BE2C (cell line): ENCODE measurements around the gene WDR37.
A peak's percentile ranks its signal among the peaks of the same experiment; 100 is the strongest.

Experiments used
- DNase-seq: peaks from one replicate; pipeline ENCODE4 v3.0.0-alpha.2; 2020
- H3K27me3 ChIP-seq: fragments of 250-450 bp; sonication (Bioruptor Pico); 2 replicates; pipeline ENCODE4 v1.5.1; 2020; ENCODE audit warnings: mild to moderate bottlenecking
- H3K36me3 ChIP-seq: fragments of 250-450 bp; sonication (Bioruptor Pico); 2 replicates; pipeline ENCODE4 v1.5.1; 2020; ENCODE audit warnings: mild to moderate bottlenecking
- H3K4me1 ChIP-seq: fragments of 250-450 bp; sonication (Bioruptor Pico); 2 replicates; pipeline ENCODE4 v1.5.1; 2020
- H3K4me3 ChIP-seq: 2 replicates; pipeline ENCODE4 v1.5.1; 2011; ENCODE audit warnings: low read depth, low read length
- H3K9me3 ChIP-seq: fragments of 250-450 bp; sonication (Bioruptor Pico); 2 replicates; pipeline ENCODE4 v1.5.1; 2020
- TF ChIP-seq, protein P1 (sequence below): IDR thresholded peaks from 2 replicates; pipeline ENCODE4 v1.5.1; 2012; ENCODE audit warnings: mild to moderate bottlenecking, low read depth, low read length

WDR37 gene

DNA sequence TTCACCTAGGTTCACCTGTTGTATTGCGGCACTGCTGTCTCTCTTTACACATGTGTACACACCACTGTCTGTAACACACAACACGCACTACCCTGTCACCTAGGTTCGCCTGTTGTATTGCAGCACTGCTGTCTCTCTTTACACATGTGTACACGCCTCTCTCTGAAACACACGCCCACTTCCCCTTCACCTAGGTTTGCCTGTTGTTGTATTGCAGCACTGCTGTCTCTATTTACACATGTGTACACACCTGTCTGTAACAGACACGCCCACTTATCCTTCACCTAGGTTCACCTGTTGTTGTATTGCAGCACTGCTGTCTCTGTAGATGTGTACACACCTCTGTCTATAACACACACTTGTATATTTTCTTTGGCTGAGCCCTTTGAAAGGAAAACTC is 51.5 kb downstream of the WDR37 start:
- Histone ChIP-seq H3K4me1 (no peaks in the 10 kb centered on the region), H3K4me3 (no peak overlapping the region), H3K27me3 (no peaks in the 10 kb centered on the region), H3K36me3 (peaks cover 14% of the 10 kb centered on the region), H3K9me3 (no peaks in the 10 kb centered on the region)
- DNase-seq = no peak
- TF ChIP-seq, protein P1, sequence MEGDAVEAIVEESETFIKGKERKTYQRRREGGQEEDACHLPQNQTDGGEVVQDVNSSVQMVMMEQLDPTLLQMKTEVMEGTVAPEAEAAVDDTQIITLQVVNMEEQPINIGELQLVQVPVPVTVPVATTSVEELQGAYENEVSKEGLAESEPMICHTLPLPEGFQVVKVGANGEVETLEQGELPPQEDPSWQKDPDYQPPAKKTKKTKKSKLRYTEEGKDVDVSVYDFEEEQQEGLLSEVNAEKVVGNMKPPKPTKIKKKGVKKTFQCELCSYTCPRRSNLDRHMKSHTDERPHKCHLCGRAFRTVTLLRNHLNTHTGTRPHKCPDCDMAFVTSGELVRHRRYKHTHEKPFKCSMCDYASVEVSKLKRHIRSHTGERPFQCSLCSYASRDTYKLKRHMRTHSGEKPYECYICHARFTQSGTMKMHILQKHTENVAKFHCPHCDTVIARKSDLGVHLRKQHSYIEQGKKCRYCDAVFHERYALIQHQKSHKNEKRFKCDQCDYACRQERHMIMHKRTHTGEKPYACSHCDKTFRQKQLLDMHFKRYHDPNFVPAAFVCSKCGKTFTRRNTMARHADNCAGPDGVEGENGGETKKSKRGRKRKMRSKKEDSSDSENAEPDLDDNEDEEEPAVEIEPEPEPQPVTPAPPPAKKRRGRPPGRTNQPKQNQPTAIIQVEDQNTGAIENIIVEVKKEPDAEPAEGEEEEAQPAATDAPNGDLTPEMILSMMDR = no peak

DNA sequence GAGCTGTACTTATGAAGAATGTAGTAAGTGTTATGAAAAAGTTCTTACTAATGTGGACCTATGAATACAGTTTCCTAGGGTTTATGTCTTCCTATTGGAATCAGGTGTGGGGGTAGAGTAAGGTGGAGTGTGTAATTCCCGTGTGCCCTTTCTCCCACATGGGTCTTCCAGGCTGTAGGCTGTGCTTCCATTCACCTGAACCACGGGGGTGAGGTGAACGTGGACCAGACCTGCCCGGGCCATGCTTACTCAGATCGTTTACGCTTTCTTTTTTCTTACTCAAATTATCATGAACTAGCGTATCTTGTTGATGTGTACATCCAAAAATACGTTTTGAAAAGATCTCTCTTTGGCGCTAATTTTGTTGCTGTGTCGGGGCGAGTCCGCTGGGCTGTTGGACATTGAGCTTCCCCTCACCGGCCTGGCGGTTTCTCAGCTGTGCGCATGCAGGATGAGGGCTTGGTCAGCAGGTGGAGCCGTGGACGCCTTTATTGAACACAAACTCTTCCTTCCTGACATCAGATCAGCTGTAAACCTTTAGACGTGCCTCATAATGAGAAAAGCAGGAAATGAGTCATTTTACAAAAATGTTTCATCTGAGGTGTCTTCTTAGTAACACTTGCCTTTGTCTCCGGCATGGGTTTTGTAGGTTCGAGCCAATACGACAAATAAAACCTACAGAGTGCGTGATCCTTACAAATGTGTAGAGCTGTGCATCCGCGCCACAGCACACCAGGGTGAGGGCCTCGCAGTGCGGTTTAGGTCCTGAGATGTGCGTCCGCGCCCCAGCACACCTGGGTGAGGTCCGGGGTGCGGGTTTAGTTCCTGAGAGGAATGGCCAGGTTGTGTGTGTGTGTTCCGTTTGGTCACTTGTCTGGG is 53.8 kb downstream of the WDR37 start:
- Histone ChIP-seq H3K9me3 (no peaks in the 10 kb centered on the region), H3K36me3 (peaks cover 14% of the 10 kb centered on the region)

DNA sequence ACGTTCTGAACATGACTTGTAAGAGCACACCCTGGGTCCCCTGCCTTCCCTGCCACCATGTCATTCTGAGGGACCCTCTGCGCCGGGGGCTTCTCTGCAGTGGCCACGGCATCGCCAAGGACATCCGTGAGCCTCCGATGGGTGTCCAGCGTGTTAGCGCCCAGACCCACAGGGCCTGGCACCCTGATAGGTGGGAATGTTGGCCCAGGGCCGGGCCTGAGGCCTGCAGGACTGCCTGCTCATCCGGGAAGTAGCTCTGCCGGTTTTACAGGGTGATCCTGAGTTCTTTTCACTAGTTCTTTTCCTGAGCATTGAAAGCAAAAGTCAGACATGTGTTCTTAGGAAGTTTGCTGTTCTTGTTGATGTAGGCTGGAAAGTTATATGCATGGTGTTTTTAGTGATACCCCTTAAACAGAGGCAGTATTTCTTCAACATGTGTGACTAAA is 54.5 kb downstream of the WDR37 start:
- Histone ChIP-seq H3K4me1 (no peaks in the 10 kb centered on the region), H3K9me3 (no peaks in the 10 kb centered on the region), H3K27me3 (no peaks in the 10 kb centered on the region), H3K4me3 (no peak overlapping the region), H3K36me3 (peaks cover 9% of the 10 kb centered on the region)
- TF ChIP-seq, protein P1 = no peak
- DNase-seq = no peak

More for the DNA sequence above, 53.8 kb downstream of the WDR37 start:
- Histone ChIP-seq H3K4me1 (no peaks in the 10 kb centered on the region), H3K4me3 (no peak overlapping the region), H3K27me3 (no peaks in the 10 kb centered on the region)
- DNase-seq = peak; percentile 72
- TF ChIP-seq, protein P1 = peak; percentile 89

DNA sequence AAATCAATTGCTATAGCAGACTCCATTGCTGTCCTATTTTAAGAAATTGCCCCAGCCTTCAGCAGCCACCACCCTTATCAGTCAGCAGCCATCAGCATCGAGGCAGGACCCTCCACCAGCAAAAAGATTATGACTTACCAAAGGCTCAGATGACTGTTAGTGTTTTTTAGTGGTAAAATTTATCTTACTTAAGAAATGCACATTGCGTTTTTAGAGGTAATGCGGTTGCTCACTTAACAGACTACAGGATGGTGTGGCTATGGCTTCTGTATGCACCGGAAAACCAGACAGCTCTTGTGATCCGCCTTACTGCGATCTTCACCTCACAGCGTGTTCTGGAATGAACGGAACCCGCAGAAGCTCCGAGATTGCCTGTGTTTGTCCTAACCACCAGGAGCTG is 58.1 kb downstream of the WDR37 start:
- no peak for DNase-seq
- Histone ChIP-seq H3K9me3 (no peaks in the 10 kb centered on the region), H3K27me3 (no peaks in the 10 kb centered on the region), H3K4me3 (no peak overlapping the region), H3K36me3 (peaks cover 6% of the 10 kb centered on the region), H3K4me1 (peaks cover 8% of the 10 kb centered on the region)
- TF ChIP-seq, protein P1 = no peak

DNA sequence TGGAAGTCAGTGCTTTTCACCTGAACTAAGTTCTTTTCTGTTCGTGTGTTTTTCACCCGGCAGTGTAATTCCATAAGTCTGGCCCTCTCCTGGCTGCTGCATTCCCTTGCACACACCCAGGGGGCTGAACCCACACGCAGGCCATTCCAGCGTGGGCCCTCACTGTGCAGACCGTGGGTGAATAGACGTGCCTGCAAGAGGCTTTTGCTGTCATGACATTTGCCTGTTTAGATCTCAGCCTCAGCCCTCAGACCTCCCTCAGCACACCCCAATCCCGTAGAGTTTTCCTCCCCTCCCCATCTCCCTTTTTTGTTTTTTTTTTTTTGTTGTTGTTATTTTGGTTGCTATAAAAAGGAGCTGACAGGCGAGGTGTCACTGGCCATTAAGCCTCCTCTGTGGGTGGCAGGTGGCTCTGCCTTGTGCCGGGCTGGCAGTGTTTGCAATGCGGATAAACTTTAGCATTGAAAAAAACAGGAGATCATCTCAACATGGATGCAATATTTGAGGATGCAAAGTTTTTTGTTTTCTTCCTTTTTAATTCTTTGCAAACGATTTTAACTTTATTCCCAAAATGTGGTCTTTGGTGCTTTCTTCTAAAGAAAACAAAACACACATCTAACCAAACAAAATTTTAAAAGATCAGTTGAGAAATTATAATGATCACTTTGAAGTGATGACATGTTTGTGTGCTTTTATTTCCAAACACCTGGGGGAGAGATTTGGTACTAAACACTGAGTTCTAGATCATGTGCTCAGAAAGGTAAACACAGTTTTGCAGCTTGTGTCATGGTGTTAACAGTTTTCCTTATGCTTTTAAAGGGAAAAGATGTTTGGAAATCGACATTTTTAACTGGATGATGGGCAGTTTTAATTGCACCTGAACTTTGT is 58.8 kb downstream of the WDR37 start:
- peaks cover 13% of the 10 kb centered on the region for H3K36me3 ChIP-seq
- no peaks in the 10 kb centered on the region for H3K9me3 ChIP-seq
- H3K4me1 ChIP-seq = peaks cover 11% of the 10 kb centered on the region
- DNase-seq = no peak
- no peak overlapping the region for H3K4me3 ChIP-seq
- TF ChIP-seq, protein P1 = no peak
- H3K27me3 ChIP-seq = no peaks in the 10 kb centered on the region

DNA sequence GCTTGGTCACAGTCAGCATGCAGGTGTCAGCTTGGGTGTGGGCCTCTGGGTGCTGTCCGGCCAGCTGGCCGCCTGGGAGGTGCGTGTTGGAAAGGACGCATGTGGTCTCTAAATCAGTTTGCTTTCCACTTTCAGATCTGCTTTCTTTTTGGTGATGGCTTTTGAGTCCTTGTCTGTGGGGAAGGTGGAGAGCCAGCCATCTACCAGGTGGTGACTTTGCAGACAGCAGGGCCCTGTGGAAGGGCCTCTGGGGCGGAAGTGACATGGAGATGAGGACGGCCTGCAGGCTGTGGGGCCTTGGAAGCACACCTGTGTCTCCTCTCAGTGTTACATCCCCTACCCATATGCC is 59.4 kb downstream of the WDR37 start:
- Histone ChIP-seq H3K9me3 (no peaks in the 10 kb centered on the region), H3K4me3 (no peak overlapping the region), H3K36me3 (peaks cover 19% of the 10 kb centered on the region), H3K4me1 (peaks cover 12% of the 10 kb centered on the region), H3K27me3 (no peaks in the 10 kb centered on the region)
- no peak for DNase-seq
- TF ChIP-seq, protein P1 = no peak
